OCI-LY1 (cell line): ENCODE results near the gene MCEMP1.

Source experiments
- H2AFZ ChIP-seq: fragments of 200-600 bp; sonication (generic), shearing (Covaris generic); 2 replicates; pipeline ENCODE4 v1.6.0; 2014; ENCODE audit warnings: antibody characterized with exemption, mild to moderate bottlenecking, low read length
- H3F3A ChIP-seq: fragments of 200-600 bp; sonication (generic), shearing (Covaris generic); 2 replicates; pipeline ENCODE4 v1.6.0; 2014; ENCODE audit warnings: mild to moderate bottlenecking, antibody characterized with exemption, low read length, moderate library complexity; ENCODE audit not compliant: insufficient read depth
- H3K27ac ChIP-seq: fragments of 200-600 bp; sonication (generic); 2 replicates; pipeline ENCODE4 v1.5.1; 2014; ENCODE audit warnings: low read length, mixed run types, mild to moderate bottlenecking, low read depth; ENCODE audit not compliant: poor library complexity, severe bottlenecking
- H3K27me3 ChIP-seq: fragments of 200-600 bp; sonication (generic); 2 replicates; pipeline ENCODE4 v1.6.0; 2014; ENCODE audit warnings: antibody characterized with exemption, mild to moderate bottlenecking, low read length, moderate library complexity; ENCODE audit not compliant: insufficient read depth
- H3K36me3 ChIP-seq: fragments of 200-600 bp; sonication (generic); 2 replicates; pipeline ENCODE4 v1.6.1; 2014; ENCODE audit warnings: mild to moderate bottlenecking, antibody characterized with exemption, low read length, moderate library complexity, mixed read lengths; ENCODE audit not compliant: insufficient read depth
- H3K4me1 ChIP-seq: fragments of 200-600 bp; sonication (generic); 2 replicates; pipeline ENCODE4 v1.5.1; 2014; ENCODE audit warnings: mild to moderate bottlenecking, low read length, moderate library complexity; ENCODE audit not compliant: insufficient read depth, severe bottlenecking
- H3K4me2 ChIP-seq: fragments of 200-600 bp; sonication (generic), shearing (Covaris generic); 2 replicates; pipeline ENCODE4 v1.6.1; 2014; ENCODE audit warnings: low read length
- H3K4me3 ChIP-seq: fragments of 200-600 bp; sonication (generic); 2 replicates; pipeline ENCODE4 v1.5.1; 2014; ENCODE audit warnings: low read length, low read depth, mild to moderate bottlenecking, mixed read lengths; ENCODE audit not compliant: poor library complexity, severe bottlenecking
- H3K79me2 ChIP-seq: fragments of 200-600 bp; shearing (Covaris generic); 2 replicates; pipeline ENCODE4 v1.6.1; 2016; ENCODE audit warnings: mixed run types, low read length, mixed read lengths; ENCODE audit not compliant: insufficient read depth
- H3K9ac ChIP-seq: fragments of 200-600 bp; sonication (generic), shearing (Covaris generic); 2 replicates; pipeline ENCODE4 v1.6.1; 2014; ENCODE audit warnings: mild to moderate bottlenecking, low read length, mixed read lengths
- H3K9me2 ChIP-seq: fragments of 200-600 bp; sonication (generic), shearing (Covaris generic); 2 replicates; pipeline ENCODE4 v1.6.1; 2014; ENCODE audit warnings: low read depth, mild to moderate bottlenecking, low read length, mixed read lengths
- H3K9me3 ChIP-seq: fragments of 200-600 bp; shearing (Covaris generic); 2 replicates; pipeline ENCODE4 v1.6.1; 2014; ENCODE audit warnings: low read length, mixed read lengths
- H4K20me1 ChIP-seq: fragments of 200-600 bp; sonication (generic), shearing (Covaris generic); 2 replicates; pipeline ENCODE4 v1.6.0; 2016; ENCODE audit warnings: mild to moderate bottlenecking, low read length; ENCODE audit not compliant: insufficient read depth
- CTCF ChIP-seq: fragments of 200-600 bp; sonication (generic), shearing (Covaris generic); IDR thresholded peaks from 2 replicates; pipeline ENCODE4 v1.5.1; 2017; ENCODE audit warnings: mild to moderate bottlenecking, antibody characterized with exemption, low read length, moderate library complexity, mixed read lengths
- EZH2 ChIP-seq: fragments of 200-600 bp; sonication (generic), shearing (Covaris generic); IDR thresholded peaks from 2 replicates; pipeline ENCODE4 v1.8.0; 2017; ENCODE audit warnings: borderline replicate concordance, mixed run types, mild to moderate bottlenecking, antibody characterized with exemption, low read length, moderate library complexity, mixed read lengths

Gene MCEMP1

GRCh38 chr19:7639863-7640348 is 37.0 kb upstream of the MCEMP1 start:
- Histone ChIP-seq H3F3A (no peaks in the 10 kb centered on the region; the same call in 1 of the 2 replicates), H3K79me2 (no peaks in the 10 kb centered on the region), H3K9ac (no peak overlapping the region), H3K27me3 (no peaks in the 10 kb centered on the region), H3K4me3 (no peak overlapping the region), H3K4me1 (peaks cover 13% of the 10 kb centered on the region), H3K9me2 (no peaks in the 10 kb centered on the region), H3K4me2 (no peak overlapping the region), H2AFZ (no peak overlapping the region), H3K27ac (no peak overlapping the region), H3K9me3 (no peaks in the 10 kb centered on the region), H4K20me1 (no peaks in the 10 kb centered on the region), H3K36me3 (peaks cover 6% of the 10 kb centered on the region)
- TF ChIP-seq EZH2 (no peak), CTCF (no peak)

GRCh38 chr19:7640803-7641202 is 36.1 kb upstream of the MCEMP1 start:
- Histone ChIP-seq H3K27ac (no peak overlapping the region), H3K36me3 (peaks cover 9% of the 10 kb centered on the region), H3F3A (no peaks in the 10 kb centered on the region; the same call in 1 of the 2 replicates), H3K4me3 (no peak overlapping the region), H2AFZ (no peak overlapping the region), H3K27me3 (no peaks in the 10 kb centered on the region), H3K4me1 (peaks cover 13% of the 10 kb centered on the region), H4K20me1 (no peaks in the 10 kb centered on the region), H3K79me2 (no peaks in the 10 kb centered on the region), H3K9ac (no peak overlapping the region), H3K9me3 (no peaks in the 10 kb centered on the region), H3K4me2 (no peak overlapping the region), H3K9me2 (no peaks in the 10 kb centered on the region)
- TF ChIP-seq CTCF (no peak), EZH2 (no peak)

GRCh38 chr19:7641290-7642276 is 35.3 kb upstream of the MCEMP1 start:
- H3K4me1 ChIP-seq: peaks cover 11% of the 10 kb centered on the region

More at GRCh38 chr19:7641290-7642276, 35.3 kb upstream of the MCEMP1 start:
- Histone ChIP-seq H2AFZ (no peak overlapping the region), H3F3A (no peaks in the 10 kb centered on the region; the same call in 1 of the 2 replicates), H3K79me2 (no peaks in the 10 kb centered on the region), H3K4me3 (no peak overlapping the region), H3K27ac (no peak overlapping the region), H3K9me2 (no peaks in the 10 kb centered on the region), H3K9me3 (no peaks in the 10 kb centered on the region), H3K27me3 (no peaks in the 10 kb centered on the region), H3K4me2 (no peak overlapping the region), H3K9ac (no peak overlapping the region), H3K36me3 (peaks cover 12% of the 10 kb centered on the region), H4K20me1 (no peaks in the 10 kb centered on the region)
- peak; percentile 25; the same call in 1 of the 2 replicates for TF ChIP-seq CTCF
- TF ChIP-seq EZH2: no peak
